ENCODE measurements around the gene ZNF444.

GRCh38 chr19:56174550-56174949 lies 33.5 kb downstream of the ZNF444 start:
- TF ChIP-seq CTCF (IDR thresholded peaks at IDR 0.05) (no peak), POLR2A (IDR thresholded peaks at IDR 0.05) (no peak), POLR2AphosphoS5 (IDR thresholded peaks at IDR 0.05) (no peak)

Measured in sigmoid colon (tissue), 4 donors.